PC-9 (cell line): ENCODE data around the gene CEP57L1. TPM values are rescaled to one million over a fixed set of nuclear protein-coding genes. Genes with fewer than 3 reads are reported as not detected.

Experiments
- BruUV-seq: library from RNA; stranded (reverse); fragments of 400-500 nt; replicated peaks from 2 replicates; lab custom pipeline; 2021; lab: Mats Ljungman, UMichigan
- CTCF ChIA-PET: fragments of 300-600 bp; sonication (Branson Sonifier 250); formaldehyde crosslinking; loops from one replicate; lab custom pipeline; 2022; ENCODE audit warnings: antibody characterized with exemption; lab: Charles Lee
- POLR2A ChIA-PET: fragments of 300-600 bp; sonication (Branson Sonifier 250); formaldehyde crosslinking; loops from one replicate; lab custom pipeline; 2022; ENCODE audit warnings: antibody characterized with exemption; ENCODE audit not compliant: unreplicated experiment; lab: Charles Lee
- DNase-seq, 2 experiments: peaks; one replicate each; pipeline versions ENCODE4 v3.0.0 to v3.0.0-alpha.2; 2015 to 2022; ENCODE audit warnings: mixed read lengths in 1 of 2
- H2AFZ ChIP-seq: fragments of 200-600 bp; sonication (generic); 2 replicates; pipeline ENCODE4 v1.8.1; 2017; ENCODE audit warnings: antibody characterized with exemption
- H3F3A ChIP-seq: fragments of 200-600 bp; sonication (generic); 2 replicates; pipeline ENCODE4 v1.8.1; 2017; ENCODE audit warnings: antibody characterized with exemption, mild to moderate bottlenecking, low read depth; ENCODE audit not compliant: insufficient read depth
- H3K27ac ChIP-seq: fragments of 200-600 bp; sonication (generic); 2 replicates; pipeline ENCODE4 v1.6.1; 2016; ENCODE audit warnings: mixed run types
- H3K27me3 ChIP-seq: fragments of 200-600 bp; sonication (generic); 2 replicates; pipeline ENCODE4 v1.6.1; 2016; ENCODE audit warnings: low read depth, mixed run types; ENCODE audit not compliant: insufficient read depth
- H3K36me3 ChIP-seq: fragments of 200-600 bp; sonication (generic); 2 replicates; pipeline ENCODE4 v1.6.1; 2016; ENCODE audit warnings: low read depth, mixed run types
- H3K4me1 ChIP-seq: fragments of 200-600 bp; sonication (generic); replicated peaks from 2 replicates; pipeline ENCODE4 v1.6.1; 2016; ENCODE audit warnings: mixed run types; ENCODE audit not compliant: insufficient read depth
- H3K4me2 ChIP-seq: fragments of 200-600 bp; sonication (generic); 2 replicates; pipeline ENCODE4 v1.6.1; 2017; ENCODE audit warnings: mixed run types
- H3K4me3 ChIP-seq: fragments of 200-600 bp; sonication (generic); 2 replicates; pipeline ENCODE4 v1.6.1; 2016; ENCODE audit warnings: mixed run types
- H3K79me2 ChIP-seq: fragments of 200-600 bp; sonication (generic); 2 replicates; pipeline ENCODE4 v1.6.1; 2017; ENCODE audit warnings: low read depth, mixed run types
- H3K9me2 ChIP-seq: fragments of 200-600 bp; sonication (generic); 2 replicates; pipeline ENCODE4 v1.8.1; 2017; ENCODE audit warnings: mild to moderate bottlenecking; ENCODE audit not compliant: insufficient read depth
- H3K9me3 ChIP-seq: fragments of 200-600 bp; sonication (generic); 2 replicates; pipeline ENCODE4 v1.8.1; 2016; ENCODE audit warnings: low read depth; ENCODE audit not compliant: insufficient read depth
- H4K20me1 ChIP-seq: fragments of 200-600 bp; sonication (generic); 2 replicates; pipeline ENCODE4 v1.8.1; 2017; ENCODE audit not compliant: insufficient read depth
- CTCF ChIP-seq: fragments of 200-600 bp; sonication (generic); conservative IDR thresholded peaks from 2 replicates; pipeline ENCODE4 v1.6.1; 2017; ENCODE audit warnings: mixed run types, antibody characterized with exemption, mild to moderate bottlenecking, moderate library complexity
- EZH2 ChIP-seq: fragments of 200-600 bp; sonication (generic); IDR thresholded peaks from 2 replicates; pipeline ENCODE4 v1.8.0; 2017; ENCODE audit warnings: antibody characterized with exemption, low read depth
- intact Hi-C: fragments of 100-400 bp; cut with micrococcal nuclease; formaldehyde crosslinking; loops from one replicate; pipeline ENCODE4 v1.10.0; 2022; ENCODE audit not compliant: unreplicated experiment
- total RNA-seq: library from RNA; stranded (reverse); gene quantifications from 2 replicates; pipeline ENCODE4 v1.2.3, GENCODE V29; 2021

Gene CEP57L1
- total RNA-seq, 1 experiment from 2014 or later: 18.3 TPM

DNA sequence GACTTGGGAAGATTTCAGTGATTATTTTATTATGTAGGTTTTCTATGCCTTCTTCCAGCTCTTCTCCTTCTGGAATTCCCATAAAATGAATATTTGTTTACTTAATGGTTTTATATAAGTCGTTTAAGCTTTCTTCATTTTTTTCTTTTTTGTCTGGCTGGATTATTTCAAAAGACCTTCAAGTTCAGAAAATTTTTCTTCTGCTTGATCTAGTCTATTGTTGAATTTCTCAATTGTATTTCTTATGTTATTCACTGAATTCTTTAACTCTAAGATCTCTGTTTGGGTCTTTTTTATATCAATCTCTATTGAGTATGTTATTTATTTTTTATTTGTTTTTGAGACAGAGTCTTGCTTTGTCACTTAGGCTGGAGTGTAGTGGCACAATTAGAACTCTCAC lies 117.4 kb downstream of the CEP57L1 start:
- H2AFZ ChIP-seq: no peak overlapping the region
- intact Hi-C loops: no loop called here
- ChIA-PET POLR2A (no interaction called here), CTCF (no interaction called here)
- BruUV-seq: no TSS peak
- H3K4me3 ChIP-seq: no peak overlapping the region
- no peaks in the 10 kb centered on the region for H4K20me1 ChIP-seq
- no peak for TF ChIP-seq EZH2
- TF ChIP-seq CTCF: no peak
- no peaks in the 10 kb centered on the region for H3K9me2 ChIP-seq
- H3K4me2 ChIP-seq: no peak overlapping the region
- no peaks in the 10 kb centered on the region for H3K36me3 ChIP-seq
- H3K9me3 ChIP-seq: 0 out of 2 replicates have a peak, but pooled peaks cover 7% of the 10 kb centered on the region
- no peak overlapping the region for H3K27ac ChIP-seq
- H3K79me2 ChIP-seq: no peaks in the 10 kb centered on the region
- no peaks in the 10 kb centered on the region for H3K4me1 ChIP-seq
- DNase-seq: no peak
- H3K27me3 ChIP-seq: no peaks in the 10 kb centered on the region
- no peaks in the 10 kb centered on the region for H3F3A ChIP-seq

Other genes with a start within 250 kb of the CEP57L1 start
- gene ARMC2, start 247.1 kb upstream of the CEP57L1 start, total RNA-seq: 7.9 and 15.5 TPM in 2 replicates
- 6.1 and 6.5 TPM in 2 replicates for gene SESN1, start 661 bp upstream of the CEP57L1 start, total RNA-seq